Measurements from ENCODE around the gene FBLN2.

The FBLN2 gene

DNA sequence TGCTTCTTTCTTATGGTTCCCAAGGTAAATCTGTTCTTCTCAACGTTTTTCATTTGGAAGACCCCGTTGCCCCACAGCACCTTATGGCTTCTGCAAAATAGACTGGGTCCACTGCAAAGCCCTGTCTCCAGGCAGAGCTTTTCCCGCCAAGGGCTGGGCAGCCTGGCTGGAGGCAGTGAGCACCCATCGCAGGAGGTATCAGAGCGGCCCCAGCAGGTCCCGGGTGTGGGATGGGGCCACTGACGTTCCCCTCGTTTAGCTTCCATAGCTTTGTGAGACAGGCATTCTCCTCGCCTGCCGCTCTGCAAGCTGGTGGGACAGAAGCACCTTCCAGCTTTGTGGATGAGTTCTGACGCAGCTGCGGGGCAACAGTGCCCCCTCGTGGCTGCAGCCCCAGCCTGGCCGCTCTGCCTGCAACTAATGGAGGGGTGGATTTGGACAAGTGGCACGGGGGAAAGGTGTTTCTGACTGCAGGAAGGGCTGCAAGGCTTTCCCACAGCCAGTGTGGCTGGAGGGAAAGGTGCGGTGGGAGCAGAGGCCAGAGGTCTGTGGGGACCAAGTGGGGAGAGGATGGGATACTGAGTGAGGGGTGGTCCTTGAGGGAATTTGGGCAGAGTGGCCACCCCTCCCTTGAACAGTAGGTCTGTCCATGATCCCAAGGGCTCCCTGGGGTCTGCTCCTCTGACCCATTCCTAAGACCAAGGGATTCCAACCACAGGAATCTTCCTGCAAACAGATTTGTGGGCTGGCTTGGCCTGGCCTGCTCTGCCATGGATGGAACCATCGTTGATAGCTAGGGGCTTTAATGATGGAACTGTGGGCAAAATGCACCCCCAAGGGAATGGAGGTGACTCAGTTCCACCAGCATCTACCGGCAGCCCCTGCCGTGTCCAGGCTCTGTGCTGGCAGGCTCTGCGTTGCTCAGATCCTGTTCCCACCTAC lies 99.4 kb downstream of the FBLN2 start:
- DNase-seq (ENCODE audit: low spot score) = peak; percentile 76

- DNase-seq (ENCODE audit: low spot score) = peak; percentile 53
Measured at GRCh38 chr3:13650210-13651056, 101.5 kb downstream of the FBLN2 start.

GRCh38 chr3:13651057-13651400 lies 102.1 kb downstream of the FBLN2 start:
- DNase-seq (ENCODE audit: low spot score) = no peak

GRCh38 chr3:13651775-13652428 lies 103.0 kb downstream of the FBLN2 start:
- no peak for DNase-seq (ENCODE audit: low spot score)

GRCh38 chr3:13652728-13653127 lies 103.8 kb downstream of the FBLN2 start:
- no peak for DNase-seq (ENCODE audit: low spot score)

DNA sequence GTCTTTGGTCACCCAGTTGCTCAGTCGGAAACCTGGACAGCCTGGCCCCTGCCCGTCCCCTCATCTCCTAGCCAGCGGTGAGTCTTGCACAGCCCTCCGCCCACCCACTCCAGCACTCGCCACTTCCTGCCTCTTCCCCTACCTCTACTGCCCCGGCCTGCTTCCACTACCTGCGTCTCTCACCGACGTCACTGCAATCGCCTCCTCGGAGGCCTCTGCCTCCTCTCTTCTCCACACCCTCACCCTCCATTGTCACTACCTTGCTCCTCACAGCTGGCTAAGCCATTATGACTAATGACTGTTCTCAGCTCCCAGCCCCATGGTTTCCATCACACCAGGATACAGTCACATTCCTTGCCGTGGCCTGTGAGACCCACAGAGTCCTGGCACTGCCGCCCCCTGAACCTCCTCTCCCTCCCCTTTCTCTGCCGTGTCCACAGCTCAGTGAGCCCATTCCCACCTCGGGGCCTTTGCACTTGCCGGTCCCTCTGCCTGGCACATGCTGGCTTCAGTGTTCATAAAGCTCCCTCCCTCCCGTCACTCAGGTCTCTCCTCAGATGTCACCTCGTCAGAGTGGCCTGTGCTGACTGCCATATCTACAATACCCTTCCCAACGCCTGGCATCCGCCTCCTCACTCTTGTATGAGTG lies 104.8 kb downstream of the FBLN2 start:
- DNase-seq (ENCODE audit: low spot score) = peak; percentile 44

- DNase-seq (ENCODE audit: low spot score) = no peak
Measured at GRCh38 chr3:13654330-13655060, 105.6 kb downstream of the FBLN2 start.

GRCh38 chr3:13655061-13655913 lies 106.4 kb downstream of the FBLN2 start:
- peak; percentile 65 for DNase-seq (ENCODE audit: low spot score)

DNA sequence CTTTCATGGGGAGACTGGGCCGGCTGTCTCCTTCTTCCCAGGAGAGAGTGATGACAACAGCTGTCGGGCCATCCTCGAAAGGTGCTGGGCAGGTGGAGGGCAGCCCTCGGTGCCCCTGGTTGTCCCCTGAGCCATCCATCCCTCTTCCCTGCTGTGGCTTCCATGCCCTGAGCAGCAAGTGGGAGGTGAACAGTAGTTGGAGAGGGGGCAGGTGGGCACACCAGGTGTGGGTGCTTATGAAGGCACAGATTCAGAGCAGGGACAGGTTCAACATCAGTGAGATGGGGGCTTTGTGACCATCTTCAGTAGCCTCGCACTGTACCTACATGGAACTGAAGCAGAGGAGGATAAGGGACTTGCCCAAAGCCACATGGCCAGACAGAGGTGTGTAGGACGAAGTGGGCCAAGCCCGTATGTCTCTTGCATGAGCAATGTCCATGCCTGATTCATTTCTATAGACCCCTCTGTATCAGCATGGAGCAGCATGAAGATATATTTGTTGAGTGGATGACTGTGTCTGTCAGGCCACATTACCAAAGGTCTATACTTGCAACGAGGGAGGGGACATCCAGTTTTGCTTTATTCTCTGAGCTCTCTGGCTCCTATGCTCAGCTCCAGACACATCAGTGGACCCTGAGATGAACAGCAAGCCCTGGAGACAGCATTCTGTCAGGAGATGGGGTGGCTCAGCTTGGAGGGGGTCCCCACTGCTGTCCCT lies 107.8 kb downstream of the FBLN2 start:
- DNase-seq (ENCODE audit: low spot score) = no peak

DNA sequence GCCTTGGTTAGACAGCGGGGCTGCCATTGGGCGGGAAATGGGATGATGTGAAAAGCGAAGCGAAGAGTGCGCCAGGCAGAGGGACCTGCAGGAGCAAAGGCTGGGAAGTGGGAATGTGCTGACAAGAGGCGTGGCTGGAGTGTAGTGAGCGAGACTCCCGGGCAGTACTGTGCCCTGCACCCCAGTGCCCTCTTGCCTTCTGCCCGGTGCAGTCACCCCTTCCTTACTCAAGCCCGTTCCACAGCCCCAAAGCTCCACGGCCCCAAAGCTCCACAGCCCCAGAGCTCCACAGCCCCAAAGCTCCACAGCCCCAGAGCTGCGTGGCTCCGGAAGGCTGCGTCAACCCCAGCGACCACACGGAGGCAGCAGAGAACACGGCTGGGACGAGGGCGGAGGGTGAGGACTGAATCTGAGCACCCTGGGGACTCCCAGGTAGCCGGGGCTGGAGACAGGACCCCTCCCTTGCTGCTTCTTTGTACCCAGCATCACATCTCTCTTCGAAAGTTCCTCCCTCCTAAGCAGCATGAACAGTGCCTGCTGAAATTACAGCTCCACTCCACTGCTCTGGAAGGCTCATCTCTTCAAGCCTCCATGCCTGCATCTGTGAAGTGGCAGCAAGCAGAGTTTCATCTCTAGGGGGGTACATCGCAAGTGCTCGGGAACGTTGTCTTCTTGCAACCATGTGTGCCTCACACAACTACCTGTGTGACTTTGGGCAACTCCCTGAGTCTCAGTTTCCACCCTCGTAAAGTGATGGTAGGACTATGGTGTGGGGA lies 108.9 kb downstream of the FBLN2 start:
- peak; percentile 73 for DNase-seq (ENCODE audit: low spot score)

GRCh38 chr3:13658681-13659080 lies 109.8 kb downstream of the FBLN2 start:
- DNase-seq (ENCODE audit: low spot score) = peak; percentile 53

DNA sequence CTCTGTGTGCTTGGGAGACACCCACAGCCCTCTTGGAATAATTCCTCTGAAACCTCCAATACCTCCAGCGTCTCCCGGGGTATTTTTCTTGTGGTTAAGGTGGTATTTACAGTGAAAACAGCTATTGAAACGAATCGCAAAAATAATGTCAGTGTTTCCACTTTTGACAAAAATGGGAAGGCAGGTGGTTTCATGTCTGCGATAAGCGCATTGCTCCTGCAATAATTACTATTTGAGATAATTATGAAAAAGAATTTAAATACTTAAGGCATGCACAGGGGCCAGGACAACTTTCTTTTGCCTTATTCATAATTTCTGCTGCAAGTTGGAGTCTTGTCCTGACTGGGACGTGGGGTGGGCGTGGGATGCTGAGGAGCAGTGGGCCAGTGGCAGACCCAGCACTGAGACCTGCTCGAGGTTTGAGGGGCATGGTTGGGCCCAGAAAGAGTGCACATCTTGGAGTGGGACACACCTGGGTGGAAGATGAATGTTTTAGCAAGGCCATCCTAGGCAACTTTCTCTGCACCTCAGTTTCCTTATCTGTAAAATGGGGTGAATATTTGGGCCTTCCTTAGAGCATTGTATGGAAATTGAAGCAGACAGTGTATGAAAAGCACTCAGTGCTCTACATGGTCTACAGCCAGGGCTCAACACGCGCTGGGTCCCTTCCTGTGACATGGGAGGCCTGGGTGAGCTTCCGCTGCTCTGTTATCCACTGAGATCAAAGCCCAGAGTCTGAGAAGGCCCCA lies 110.5 kb downstream of the FBLN2 start:
- DNase-seq (ENCODE audit: low spot score) = no peak

DNA sequence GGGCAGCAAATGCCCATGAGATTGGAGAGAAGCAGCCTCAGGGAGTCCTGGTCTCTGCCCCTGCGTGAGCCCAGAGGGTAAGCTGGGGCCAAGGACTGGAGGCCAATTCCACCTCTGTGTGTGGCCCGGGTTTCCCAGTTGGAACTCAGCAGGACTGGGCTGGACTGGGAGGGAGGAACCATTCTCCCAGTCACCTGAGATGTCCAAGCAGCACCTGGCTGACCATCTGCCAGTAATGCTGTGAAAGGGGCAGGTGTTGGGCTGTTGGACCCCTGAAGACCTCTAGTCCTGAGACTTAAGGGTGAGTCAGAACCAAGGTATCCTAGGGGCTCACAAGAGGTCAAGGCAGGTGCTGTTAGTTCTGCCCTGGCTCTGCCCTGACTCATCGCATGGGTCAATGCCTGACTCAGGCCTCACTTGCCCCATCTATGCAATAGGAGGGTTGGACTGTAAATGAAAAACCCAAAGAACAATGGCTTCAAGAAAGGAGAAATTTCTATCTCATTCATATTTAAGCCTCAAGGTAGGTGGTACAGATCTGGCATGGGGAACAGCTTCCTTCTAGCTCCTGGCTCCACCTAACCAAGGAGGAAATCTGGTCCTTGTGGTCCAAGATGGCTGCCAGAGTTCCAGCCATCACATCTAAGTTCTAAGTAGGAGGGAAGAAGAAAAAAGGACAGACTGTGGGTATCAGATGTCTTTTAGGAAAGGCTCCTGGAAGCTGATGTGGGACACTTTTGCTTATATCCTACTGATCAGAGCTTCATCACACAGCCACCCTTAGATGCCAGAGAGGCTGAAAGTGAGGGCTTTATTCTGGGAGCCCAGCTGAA lies 111.3 kb downstream of the FBLN2 start:
- peak; percentile 84 for DNase-seq (ENCODE audit: low spot score)

GRCh38 chr3:13661121-13661520 lies 112.2 kb downstream of the FBLN2 start:
- no peak for DNase-seq (ENCODE audit: low spot score)

GRCh38 chr3:13662238-13662847 lies 113.4 kb downstream of the FBLN2 start:
- DNase-seq (ENCODE audit: low spot score) = no peak

DNA sequence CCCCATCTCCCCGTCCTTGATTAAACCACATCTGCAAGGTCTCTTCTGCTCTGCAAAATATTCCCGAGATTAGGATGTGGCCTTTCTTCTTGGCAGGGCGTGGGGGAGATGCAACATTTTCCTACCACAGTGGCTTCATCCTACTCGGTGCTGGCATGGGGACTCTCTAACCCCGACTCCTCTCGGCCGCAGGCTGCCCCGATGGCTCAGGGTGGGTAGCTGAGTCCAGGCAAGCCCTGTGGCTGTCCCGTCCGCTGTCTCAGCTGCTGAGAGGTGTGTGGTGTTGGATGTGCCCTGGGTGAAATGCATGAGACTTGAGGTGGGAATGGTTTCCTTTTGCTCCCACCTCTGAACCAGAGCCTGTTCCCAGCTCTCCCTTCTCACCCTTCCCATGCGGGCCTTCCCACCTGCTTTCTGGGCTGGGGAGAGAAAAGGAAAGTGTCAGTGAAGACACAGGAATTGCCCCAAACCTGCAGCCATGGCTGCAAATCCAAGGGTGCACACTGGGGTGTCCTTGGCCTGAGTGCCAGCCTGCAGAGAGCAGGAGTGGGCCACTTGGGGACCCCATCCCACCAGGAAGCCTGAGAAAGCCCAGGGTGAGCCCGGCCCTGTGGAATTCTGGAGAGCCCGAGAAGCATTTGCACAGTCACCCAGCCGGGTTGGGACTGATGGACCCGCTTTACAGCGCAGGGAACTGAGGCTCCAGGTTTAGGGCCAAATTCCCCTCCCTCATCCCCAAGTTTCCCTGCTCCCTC lies 115.0 kb downstream of the FBLN2 start:
- DNase-seq (ENCODE audit: low spot score) = no peak
